Effector CD8-positive, alpha-beta T cell (primary cell): ENCODE measurements around the gene ADAMTS13.
A peak's percentile ranks its signal among the peaks of the same experiment; 100 is the strongest.
"Not testable (repeated sequence)": the region's sequence is repeated elsewhere in the genome, so short reads cannot be mapped to it uniquely, and the experiment has no call there.

Experiments
- DNase-seq: peaks from one replicate; lab custom pipeline; 2025; lab: John Stamatoyannopoulos, UW

ADAMTS13 gene

GRCh38 chr9:133392308-133392707 lies 29.9 kb upstream of the ADAMTS13 start:
- DNase-seq, result not testable (repeated sequence)

GRCh38 chr9:133393399-133393798 lies 28.8 kb upstream of the ADAMTS13 start:
- DNase-seq, result no peak

- no peak for DNase-seq
Observed at GRCh38 chr9:133394687-133395271, 27.4 kb upstream of the ADAMTS13 start.

GRCh38 chr9:133396952-133397351 lies 25.2 kb upstream of the ADAMTS13 start:
- DNase-seq, result no peak

- DNase-seq, result no peak
Observed at GRCh38 chr9:133397370-133397769, 24.8 kb upstream of the ADAMTS13 start.

GRCh38 chr9:133397895-133398294 lies 24.3 kb upstream of the ADAMTS13 start:
- no peak for DNase-seq

GRCh38 chr9:133400292-133400691 lies 21.9 kb upstream of the ADAMTS13 start:
- no peak for DNase-seq

- no peak for DNase-seq
Observed at GRCh38 chr9:133401588-133401987, 20.6 kb upstream of the ADAMTS13 start.

GRCh38 chr9:133402689-133403088 lies 19.5 kb upstream of the ADAMTS13 start:
- DNase-seq, result no peak

- peak; percentile 32 for DNase-seq
Observed at GRCh38 chr9:133403766-133404453, 18.3 kb upstream of the ADAMTS13 start.

- no peak for DNase-seq
Observed at GRCh38 chr9:133404454-133405002, 17.6 kb upstream of the ADAMTS13 start.

- no peak for DNase-seq
Observed at GRCh38 chr9:133405508-133406438, 16.4 kb upstream of the ADAMTS13 start.

GRCh38 chr9:133406480-133407307 lies 15.5 kb upstream of the ADAMTS13 start:
- peak; percentile 59 for DNase-seq

GRCh38 chr9:133408042-133408441 lies 14.1 kb upstream of the ADAMTS13 start:
- no peak for DNase-seq

- DNase-seq, result no peak
Observed at GRCh38 chr9:133415170-133415569, 7.0 kb upstream of the ADAMTS13 start.

- peak; percentile 67 for DNase-seq
Observed at GRCh38 chr9:133417541-133418461, 4.4 kb upstream of the ADAMTS13 start, which contains the start of gene REXO4. REXO4 (minus strand) TSS chr9:133418010; CDS start chr9:133417844, 166 bp downstream.

GRCh38 chr9:133419005-133419404 lies 3.2 kb upstream of the ADAMTS13 start:
- DNase-seq, result no peak

GRCh38 chr9:133420392-133420827 lies 1.8 kb upstream of the ADAMTS13 start:
- no peak for DNase-seq

GRCh38 chr9:133423216-133423615 lies 1.0 kb downstream of the ADAMTS13 start:
- DNase-seq, result no peak

- no peak for DNase-seq
Observed at GRCh38 chr9:133424187-133424586, 2.0 kb downstream of the ADAMTS13 start.
